H1 (cell line): ENCODE data around the gene RASSF5. TPM values are rescaled to one million over a fixed set of nuclear protein-coding genes. Genes with fewer than 3 reads are reported as not detected.

Source experiments
- CTCF ChIA-PET: fragments of 300-600 bp; sonication (Branson Sonifier 250); formaldehyde crosslinking; loops from one replicate; lab custom pipeline; 2021; ENCODE audit not compliant: partially characterized antibody; lab: Charles Lee
- POLR2A ChIA-PET: fragments of 300-600 bp; sonication (Branson Sonifier 250); formaldehyde crosslinking; loops from one replicate; lab custom pipeline; 2021; ENCODE audit warnings: inconsistent platforms; ENCODE audit not compliant: partially characterized antibody; lab: Charles Lee
- DNase-seq, 2 experiments: peaks; one replicate each; pipeline versions ENCODE4 v3.0.0 to v3.0.0-alpha.2; 2010 to 2022; ENCODE audit warnings: low spot score in 2 of 2, low read depth in 1 of 2, mixed read lengths in 1 of 2
- FAIRE-seq: peaks from 2 replicates; lab custom pipeline; 2011; peaks lifted over from hg19 to GRCh38; lab: Jason Lieb, UNC
- H2AFZ ChIP-seq: 2 replicates; pipeline ENCODE4 v1.8.1; 2012; ENCODE audit warnings: low read length, inconsistent platforms
- H2AK5ac ChIP-seq: 2 replicates; pipeline ENCODE4 v1.6.1; 2013; ENCODE audit warnings: low read depth, low read length
- H2BK120ac ChIP-seq: replicated peaks from 2 replicates; pipeline ENCODE3; 2013; ENCODE audit warnings: low read depth, low read length, inconsistent platforms
- H2BK12ac ChIP-seq: 2 replicates; pipeline ENCODE4 v1.6.1; 2013; ENCODE audit warnings: low read depth, low read length
- H2BK15ac ChIP-seq: 2 replicates; pipeline ENCODE4 v1.6.1; 2013; ENCODE audit warnings: low read length
- H2BK20ac ChIP-seq: 2 replicates; pipeline ENCODE4 v1.6.1; 2013; ENCODE audit warnings: low read length
- H2BK5ac ChIP-seq: 2 replicates; pipeline ENCODE4 v1.6.1; 2013; ENCODE audit warnings: low read depth, low read length
- H3K14ac ChIP-seq: 2 replicates; pipeline ENCODE4 v1.6.1; 2013; ENCODE audit warnings: inconsistent platforms; ENCODE audit not compliant: insufficient read length
- H3K18ac ChIP-seq: 2 replicates; pipeline ENCODE4 v1.6.1; 2013; ENCODE audit warnings: low read length; ENCODE audit errors: extremely low read depth
- H3K23ac ChIP-seq: 2 replicates; pipeline ENCODE4 v1.6.1; 2013; ENCODE audit warnings: inconsistent platforms; ENCODE audit not compliant: insufficient read length
- H3K23me2 ChIP-seq: 2 replicates; pipeline ENCODE4 v1.6.1; 2013; ENCODE audit warnings: low read depth, low read length
- H3K27ac ChIP-seq: 2 replicates; pipeline ENCODE4 v1.6.1; 2011; ENCODE audit warnings: low read depth, low read length, inconsistent platforms
- H3K27me3 ChIP-seq, 4 experiments: replicated peaks in 1 of 4; 1 replicate in 1 of 4; 2 replicates in 3 of 4; pipeline versions ENCODE4 v1.6.1 to v1.8.1; 2011 to 2013; ENCODE audit warnings: low read length in 3 of 4, mild to moderate bottlenecking in 3 of 4, inconsistent platforms in 2 of 4, mixed read lengths in 2 of 4, moderate library complexity in 1 of 4; ENCODE audit not compliant: control insufficient read depth in 3 of 4, insufficient read depth in 3 of 4; ENCODE audit errors: extremely low read depth in 1 of 4
- H3K36me3 ChIP-seq, 4 experiments: 2 replicates each; pipeline versions ENCODE4 v1.6.1 to v1.8.1; 2011 to 2013; ENCODE audit warnings: mild to moderate bottlenecking in 4 of 4, low read length in 3 of 4, moderate library complexity in 2 of 4, control low read depth in 1 of 4, inconsistent platforms in 1 of 4; ENCODE audit not compliant: insufficient read depth in 4 of 4, control insufficient read depth in 2 of 4
- H3K4ac ChIP-seq: replicated peaks from 2 replicates; pipeline ENCODE3; 2013; ENCODE audit warnings: low read length, low read depth, mixed read lengths, inconsistent platforms; ENCODE audit not compliant: insufficient read length
- H3K4me1 ChIP-seq, 4 experiments: replicated peaks in 1 of 4; 1 replicate in 1 of 4; 2 replicates in 3 of 4; pipeline versions ENCODE4 v1.6.1 to v1.8.1; 2011 to 2013; ENCODE audit warnings: low read length in 3 of 4, inconsistent platforms in 2 of 4, mixed read lengths in 1 of 4; ENCODE audit not compliant: insufficient read depth in 4 of 4, control insufficient read depth in 3 of 4
- H3K4me2 ChIP-seq, 2 experiments: 2 replicates each; pipeline versions ENCODE4 v1.6.1 to v1.8.1; 2011 to 2013; ENCODE audit warnings: low read depth in 2 of 2, low read length in 2 of 2, control low read depth in 1 of 2, inconsistent platforms in 1 of 2, mild to moderate bottlenecking in 1 of 2; ENCODE audit not compliant: insufficient read depth in 1 of 2
- H3K4me3 ChIP-seq, 4 experiments: fragments of 200-600, 300-600 bp in 1 of 4; sonication (generic), shearing (Covaris generic), sonication (Bioruptor Twin) in 1 of 4; 2 replicates each; pipeline versions ENCODE4 v1.5.1 to v1.8.1; 2011 to 2016; ENCODE audit warnings: low read length in 4 of 4, low read depth in 3 of 4, control low read depth in 2 of 4, inconsistent platforms in 2 of 4, mild to moderate bottlenecking in 2 of 4, mixed read lengths in 1 of 4, moderate library complexity in 1 of 4; ENCODE audit not compliant: insufficient read depth in 2 of 4; ENCODE audit errors: extremely low read depth in 1 of 4
- H3K56ac ChIP-seq: replicated peaks from 2 replicates; pipeline ENCODE3; 2013; ENCODE audit warnings: low read depth, mild to moderate bottlenecking, mixed read lengths, low read length, inconsistent platforms; ENCODE audit not compliant: insufficient read length
- H3K79me1 ChIP-seq: 2 replicates; pipeline ENCODE4 v1.6.1; 2013; ENCODE audit warnings: low read depth, low read length, control low read depth
- H3K79me2 ChIP-seq, 2 experiments: 2 replicates each; pipeline versions ENCODE4 v1.6.1 to v1.8.1; 2012 to 2013; ENCODE audit warnings: low read length in 2 of 2, mild to moderate bottlenecking in 2 of 2, inconsistent platforms in 1 of 2; ENCODE audit not compliant: insufficient read depth in 2 of 2, control insufficient read depth in 1 of 2
- H3K9ac ChIP-seq, 4 experiments: replicated peaks in 1 of 4; 1 replicate in 1 of 4; 2 replicates in 3 of 4; pipeline versions ENCODE4 v1.6.1 to v1.8.1; 2011 to 2013; ENCODE audit warnings: low read depth in 3 of 4, low read length in 3 of 4, control low read depth in 2 of 4, mild to moderate bottlenecking in 2 of 4, moderate library complexity in 2 of 4, inconsistent platforms in 1 of 4; ENCODE audit errors: extremely low read depth in 1 of 4
- H3K9me3 ChIP-seq, 2 experiments: 2 replicates each; pipeline versions ENCODE4 v1.6.1 to v1.8.1; 2012 to 2013; ENCODE audit warnings: mild to moderate bottlenecking in 2 of 2, moderate library complexity in 2 of 2, control low read depth in 1 of 2, inconsistent platforms in 1 of 2, low read depth in 1 of 2, low read length in 1 of 2, mixed read lengths in 1 of 2; ENCODE audit not compliant: insufficient read depth in 2 of 2
- H4K20me1 ChIP-seq, 2 experiments: replicated peaks in 1 of 2; 2 replicates each; pipeline versions ENCODE3 to v1.8.1; 2011 to 2013; ENCODE audit warnings: inconsistent platforms in 2 of 2, low read length in 2 of 2, mild to moderate bottlenecking in 1 of 2; ENCODE audit not compliant: insufficient read depth in 2 of 2, control insufficient read depth in 1 of 2
- H4K5ac ChIP-seq: 2 replicates; pipeline ENCODE4 v1.6.1; 2013; ENCODE audit warnings: low read length, low read depth, mixed read lengths, inconsistent platforms; ENCODE audit not compliant: insufficient read length
- H4K8ac ChIP-seq: 2 replicates; pipeline ENCODE4 v1.8.0; 2013; ENCODE audit warnings: mild to moderate bottlenecking, moderate library complexity, low read length, inconsistent platforms; ENCODE audit not compliant: insufficient read depth; ENCODE audit errors: extremely low read depth
- H4K91ac ChIP-seq: replicated peaks from 2 replicates; pipeline ENCODE3; 2013; ENCODE audit warnings: low read length, mixed read lengths, inconsistent platforms; ENCODE audit not compliant: insufficient read length
- BRCA1 ChIP-seq: IDR thresholded peaks from 2 replicates; pipeline ENCODE4 v1.6.1; 2012; ENCODE audit warnings: low read depth, low read length, improper control_type of control experiment
- CBX8 ChIP-seq: fragments of 300-800, 300-1000 bp; sonication (generic); IDR thresholded peaks from 2 replicates; pipeline ENCODE4 v1.7.1; 2016; ENCODE audit warnings: low read depth, low read length, borderline replicate concordance
- EGR1 ChIP-seq: IDR thresholded peaks from 2 replicates; pipeline ENCODE4 v1.6.1; 2011; ENCODE audit warnings: low read depth, low read length, borderline replicate concordance
- POLR2A ChIP-seq, 2 experiments: IDR thresholded peaks; 1 replicate in 1 of 2; 2 replicates in 1 of 2; pipeline ENCODE4 v1.6.1; 2011; ENCODE audit warnings: low read depth in 2 of 2, low read length in 2 of 2, mild to moderate bottlenecking in 2 of 2; ENCODE audit errors: control extremely low read depth in 1 of 2
- RAD21 ChIP-seq, 2 experiments: IDR thresholded peaks in 1 of 2; conservative IDR thresholded peaks in 1 of 2; 2 replicates each; pipeline ENCODE4 v1.6.1; 2011; ENCODE audit warnings: low read depth in 2 of 2, low read length in 2 of 2, improper control_type of control experiment in 1 of 2, inconsistent platforms in 1 of 2, mild to moderate bottlenecking in 1 of 2, moderate library complexity in 1 of 2
- RFX5 ChIP-seq: IDR thresholded peaks from 2 replicates; pipeline ENCODE4 v1.6.1; 2011; ENCODE audit warnings: low read depth, low read length, improper control_type of control experiment, borderline replicate concordance
- RXRA ChIP-seq: IDR thresholded peaks from 2 replicates; pipeline ENCODE4 v1.6.1; 2011; ENCODE audit warnings: low read depth, mild to moderate bottlenecking, low read length, moderate library complexity; ENCODE audit not compliant: insufficient read depth
- SP1 ChIP-seq: IDR thresholded peaks from 2 replicates; pipeline ENCODE4 v1.6.1; 2011; ENCODE audit warnings: low read depth, low read length
- TCF12 ChIP-seq: IDR thresholded peaks from 2 replicates; pipeline ENCODE4 v1.6.1; 2011; ENCODE audit warnings: low read depth, mild to moderate bottlenecking, low read length
- WGBS, 2 experiments: shearing (Covaris generic) in 1 of 2; methylation state at CpG; one replicate each; pipeline versions ENCODE4 v1.1.6 to v1.1.7; 2013 to 2015; ENCODE audit warnings: low lambda C conversion rate in 2 of 2, mixed read lengths in 2 of 2, inconsistent platforms in 1 of 2, low coverage in 1 of 2, missing lambda C conversion rate in 1 of 2; ENCODE audit not compliant: insufficient replicate concordance in 2 of 2, insufficient coverage in 1 of 2, insufficient read length in 1 of 2; ENCODE audit errors: extremely low coverage in 1 of 2, missing lambda C conversion rate in 1 of 2; 5-methylcytosine and 5-hydroxymethylcytosine counted together
- polyA plus RNA-seq, 7 experiments: library from polyadenylated mRNA; depleted of rRNA in 3 of 7; stranded (reverse) in 5 of 7; unstranded in 2 of 7; fragments of >200 nt in 5 of 7; fragments of 200-250 nt in 2 of 7; gene quantifications; 1 replicate in 5 of 7; 2 replicates in 1 of 7; 4 replicates in 1 of 7; pipeline versions ENCODE4 v1.2.1 to v1.2.3, GENCODE V29; 2011 to 2013; ENCODE audit warnings: missing spikeins in 2 of 7, mixed read lengths in 2 of 7
- total RNA-seq: library from RNA; stranded (reverse); fragmentation: NEBNext Ultra II Directional; extraction: Animal tissue kit (Norgen Biotek cat#: 25700); gene quantifications from 2 replicates; pipeline ENCODE4 v1.2.1, GENCODE V29; 2021

The RASSF5 gene
- total and polyA plus RNA-seq, 2 of the 8 experiments (the other 6 are each of a cell fraction or from before 2014, with no cell fraction given), result 0.82 to 1.8 TPM

- Histone ChIP-seq H3K23me2 (no peaks in the 10 kb centered on the region), H3K79me1 (no peaks in the 10 kb centered on the region), H3K18ac (no peak overlapping the region), H3K4ac (no peak overlapping the region), H3K9me3 (no peaks in the 10 kb centered on the region), H3K4me3 (no peak overlapping the region), H3K9ac (no peak overlapping the region), H2BK15ac (no peak overlapping the region), H4K20me1 (no peaks in the 10 kb centered on the region), H3K14ac (no peak overlapping the region), H3K56ac (no peak overlapping the region), H3K36me3 (no peaks in the 10 kb centered on the region), H2BK5ac (no peak overlapping the region), H3K23ac (no peak overlapping the region), H3K4me1 (no peaks in the 10 kb centered on the region), H2AFZ (no peak overlapping the region), H2BK12ac (no peak overlapping the region), H4K8ac (no peak overlapping the region), H2BK120ac (no peak overlapping the region), H2AK5ac (no peak overlapping the region), H3K27me3 (0 out of 7 replicates have a peak, but pooled peaks cover 0 to 2% (median 0%) of the 10 kb centered on the region in 4 experiments), H3K27ac (no peak overlapping the region), H4K5ac (no peak overlapping the region), H4K91ac (no peak overlapping the region), H3K4me2 (no peak overlapping the region), H3K79me2 (no peaks in the 10 kb centered on the region), H2BK20ac (no peak overlapping the region)
- 100% methylated on average over 4 of the region's 4 CpGs; no CpG with 5 or more reads in 1 of the 2 experiments for WGBS, 2 experiments
- no peak for FAIRE-seq
- POLR2A ChIA-PET, result no interaction called here
- CTCF ChIA-PET, result interaction anchor here (0.7 to 16.9 kb wide), 15 partner anchors 9 to 120 kb away, joined by 3 to 298 read pairs (median 3); no protein-coding TSS in a partner anchor
- no peak for DNase-seq
- no peak for TF ChIP-seq RXRA
- no peak for TF ChIP-seq CBX8
- TF ChIP-seq POLR2A (IDR thresholded peaks at IDR 0.05; ENCODE audit: control extremely low read depth in 1 of 2, low read depth in 2 of 2, low read length in 2 of 2), result no peak
- no peak for TF ChIP-seq TCF12
- no peak for TF ChIP-seq BRCA1
- TF ChIP-seq RAD21 (IDR thresholded peaks at IDR 0.05 in 1 of 2, conservative IDR thresholded peaks at IDR 0.05 in 1 of 2; ENCODE audit: low read depth in 2 of 2, low read length in 2 of 2), result no peak
- no peak for TF ChIP-seq EGR1
- TF ChIP-seq SP1, result no peak
- no peak for TF ChIP-seq RFX5
Measured at GRCh38 chr1:206578978-206579374, 71.6 kb downstream of the RASSF5 start.
